ENCODE data around the gene GIMAP8. TPM values are rescaled to one million over a fixed set of nuclear protein-coding genes. Genes with fewer than 3 reads are reported as not detected.

Gene GIMAP8
- total and polyA plus RNA-seq, 2 of the 8 experiments (the other 6 are each of a cell fraction or from before 2014, with no cell fraction given), result not detected

DNA sequence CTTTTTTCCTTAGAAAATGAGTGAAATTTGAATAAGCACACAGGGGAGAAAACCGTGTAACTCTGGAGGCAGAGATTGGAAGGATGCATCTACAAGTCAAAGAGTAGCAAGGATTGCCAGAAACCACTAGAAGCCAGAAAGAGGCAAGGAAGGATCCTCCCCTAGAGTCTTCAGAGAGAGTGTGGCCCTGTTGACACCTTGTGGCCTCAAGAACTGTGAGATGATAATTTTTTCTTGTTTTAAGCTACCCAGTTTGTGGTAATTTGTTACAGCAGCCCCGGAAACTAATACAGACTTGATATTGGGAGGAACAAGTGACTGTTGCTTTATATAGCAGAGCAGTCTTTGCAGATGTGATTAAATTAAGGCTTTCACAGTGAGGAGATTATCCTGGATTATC lies 60.6 kb downstream of the GIMAP8 start:
- DNase-seq (ENCODE audit: low read depth in 1 of 2, low spot score in 2 of 2) (no peak), FAIRE-seq (no peak)
- Histone ChIP-seq H3K14ac (ENCODE audit: insufficient read length) (no peak overlapping the region), H3K79me2 (ENCODE audit: control insufficient read depth in 1 of 2, insufficient read depth in 2 of 2, low read length in 2 of 2) (no peaks in the 10 kb centered on the region), H2BK15ac (ENCODE audit: low read length) (no peak overlapping the region), H4K8ac (ENCODE audit: extremely low read depth, insufficient read depth, low read length) (no peak overlapping the region), H3K4ac (replicated peaks; ENCODE audit: insufficient read length, low read depth, low read length) (no peak overlapping the region), H3K23ac (ENCODE audit: insufficient read length) (no peak overlapping the region), H2AK5ac (ENCODE audit: low read depth, low read length) (no peak overlapping the region), H2BK120ac (replicated peaks; ENCODE audit: low read depth, low read length) (no peak overlapping the region), H2BK5ac (ENCODE audit: low read depth, low read length) (no peak overlapping the region), H3K9me3 (ENCODE audit: insufficient read depth in 2 of 2, low read depth in 1 of 2, low read length in 1 of 2) (no peaks in the 10 kb centered on the region; a peak in 1 of 4 replicates), H2BK20ac (ENCODE audit: low read length) (no peak overlapping the region), H3K36me3 (ENCODE audit: control insufficient read depth in 2 of 4, insufficient read depth in 4 of 4, low read length in 3 of 4) (no peaks in the 10 kb centered on the region), H3K9ac (replicated peaks in 1 of 4; ENCODE audit: extremely low read depth in 1 of 4, low read depth in 3 of 4, low read length in 3 of 4) (no peak overlapping the region), H3K27me3 (replicated peaks in 1 of 4; ENCODE audit: control insufficient read depth in 3 of 4, extremely low read depth in 1 of 4, insufficient read depth in 3 of 4, low read length in 3 of 4) (no peaks in the 10 kb centered on the region), H3K4me3 (ENCODE audit: extremely low read depth in 1 of 4, insufficient read depth in 2 of 4, low read depth in 3 of 4, low read length in 4 of 4) (no peak overlapping the region), H3K4me1 (replicated peaks in 1 of 4; ENCODE audit: control insufficient read depth in 3 of 4, insufficient read depth in 4 of 4, low read length in 3 of 4) (peaks cover 0 to 2% (median 0%) of the 10 kb centered on the region in 4 experiments; a peak in 1 of 7 replicates), H4K91ac (replicated peaks; ENCODE audit: insufficient read length, low read length) (no peak overlapping the region), H2BK12ac (ENCODE audit: low read depth, low read length) (no peak overlapping the region), H3K79me1 (ENCODE audit: low read depth, low read length) (no peaks in the 10 kb centered on the region), H2AFZ (ENCODE audit: low read length) (no peak overlapping the region), H3K18ac (ENCODE audit: extremely low read depth, low read length) (no peak overlapping the region), H3K4me2 (ENCODE audit: insufficient read depth in 1 of 2, low read depth in 2 of 2, low read length in 2 of 2) (no peak overlapping the region), H4K5ac (ENCODE audit: insufficient read length, low read depth, low read length) (no peak overlapping the region), H4K20me1 (replicated peaks in 1 of 2; ENCODE audit: control insufficient read depth in 1 of 2, insufficient read depth in 2 of 2, low read length in 2 of 2) (no peaks in the 10 kb centered on the region), H3K27ac (ENCODE audit: low read depth, low read length) (no peak overlapping the region), H3K56ac (replicated peaks; ENCODE audit: insufficient read length, low read depth, low read length) (no peak overlapping the region), H3K23me2 (ENCODE audit: low read depth, low read length) (no peaks in the 10 kb centered on the region)
- ChIA-PET CTCF (ENCODE audit: partially characterized antibody) (interaction anchor here (1.3 kb wide), 1 partner anchor 62 kb away, joined by 3 read pairs; no protein-coding TSS in a partner anchor), POLR2A (ENCODE audit: partially characterized antibody) (no interaction called here)
- TF ChIP-seq ZNF274 (IDR thresholded peaks at IDR 0.05; ENCODE audit: borderline replicate concordance, extremely low read depth, low read length), result no peak
- TF ChIP-seq RFX5 (IDR thresholded peaks at IDR 0.05; ENCODE audit: borderline replicate concordance, low read depth, low read length), result no peak
- 81% methylated on average over 2 of the region's 2 CpGs; no CpG with 5 or more reads in 1 of the 2 experiments for WGBS, 2 experiments (ENCODE audit: extremely low coverage in 1 of 2, insufficient coverage in 1 of 2, insufficient read length in 1 of 2, insufficient replicate concordance in 2 of 2, low coverage in 1 of 2, low lambda C conversion rate in 2 of 2, missing lambda C conversion rate in 1 of 2)

Measured in H1 (cell line).